Measurements from ENCODE around the gene SSB. TPM values are rescaled to one million over a fixed set of nuclear protein-coding genes. Genes with fewer than 3 reads are reported as not detected.

The SSB gene
- total and polyA plus RNA-seq, 2 of the 13 experiments (the other 11 are each of a cell fraction or from before 2014, with no cell fraction given) = 109 to 208 TPM

GRCh38 chr2:169827272-169828140 lies 28.8 kb downstream of the SSB start, which contains the start of gene UBR3 (continued):
- TF ChIP-seq ZNF512 (CRISPR knock-in tag; IDR thresholded peaks at IDR 0.05) (no peak), ZSCAN29 (CRISPR knock-in tag; conservative IDR thresholded peaks at IDR 0.05) (no peak), ZNF326 (CRISPR knock-in tag; IDR thresholded peaks at IDR 0.05; ENCODE audit: borderline replicate concordance) (no peak), KMT2B (CRISPR knock-in tag; IDR thresholded peaks at IDR 0.05) (peak; percentile 63; the same call in 1 of the 2 replicates), SRSF4 (IDR thresholded peaks at IDR 0.05; ENCODE audit: low read depth, low read length, poor library complexity, severe bottlenecking) (no peak), XBP1 (CRISPR knock-in tag; IDR thresholded peaks at IDR 0.05) (no peak), ZNF879 (CRISPR knock-in tag; IDR thresholded peaks at IDR 0.05) (peak; percentile 89), ZNF280B (CRISPR knock-in tag; IDR thresholded peaks at IDR 0.05; ENCODE audit: borderline replicate concordance) (no peak), SNAPC5 (CRISPR knock-in tag; IDR thresholded peaks at IDR 0.05; ENCODE audit: borderline replicate concordance) (no peak; the same call in 1 of the 2 replicates), SATB2 (CRISPR knock-in tag; IDR thresholded peaks at IDR 0.05) (no peak; the same call in 1 of the 2 replicates), CENPT (CRISPR knock-in tag; IDR thresholded peaks at IDR 0.05; ENCODE audit: low read depth) (peak; percentile 61; the same call in 1 of the 2 replicates), ZNF746 (CRISPR knock-in tag; IDR thresholded peaks at IDR 0.05) (peak; percentile 81), YEATS4 (CRISPR knock-in tag; IDR thresholded peaks at IDR 0.05; ENCODE audit: borderline replicate concordance) (peak; percentile 82), KDM2A (CRISPR knock-in tag; IDR thresholded peaks at IDR 0.05; ENCODE audit: borderline replicate concordance, low read depth) (peak; percentile 67; the same call in 1 of the 2 replicates), JUNB (CRISPR knock-in tag; IDR thresholded peaks at IDR 0.05; ENCODE audit: borderline replicate concordance) (no peak), PHB2 (IDR thresholded peaks at IDR 0.05; ENCODE audit: partially characterized antibody) (no peak), ZNF513 (CRISPR knock-in tag; conservative IDR thresholded peaks at IDR 0.05) (no peak), ZNF737 (CRISPR knock-in tag; IDR thresholded peaks at IDR 0.05; ENCODE audit: borderline replicate concordance) (peak; percentile 98; the same call in 1 of the 2 replicates), ZNF605 (CRISPR knock-in tag; IDR thresholded peaks at IDR 0.05) (0 out of 2 replicates have a peak, but pooled peaks have one; percentile 54), TSC22D2 (CRISPR knock-in tag; IDR thresholded peaks at IDR 0.05; ENCODE audit: borderline replicate concordance) (no peak)

Data from HepG2 (cell line).